Measurements from ENCODE around the gene COG5. TPM values are rescaled to one million over a fixed set of nuclear protein-coding genes. Genes with fewer than 3 reads are reported as not detected.

The COG5 gene
- total RNA-seq, 4 donors from 2014 or later = 49.9 to 58.2 (median 54.5) TPM

GRCh38 chr7:107158028-107158427 is 405.7 kb downstream of the COG5 start:
- TF ChIP-seq, protein P1, sequence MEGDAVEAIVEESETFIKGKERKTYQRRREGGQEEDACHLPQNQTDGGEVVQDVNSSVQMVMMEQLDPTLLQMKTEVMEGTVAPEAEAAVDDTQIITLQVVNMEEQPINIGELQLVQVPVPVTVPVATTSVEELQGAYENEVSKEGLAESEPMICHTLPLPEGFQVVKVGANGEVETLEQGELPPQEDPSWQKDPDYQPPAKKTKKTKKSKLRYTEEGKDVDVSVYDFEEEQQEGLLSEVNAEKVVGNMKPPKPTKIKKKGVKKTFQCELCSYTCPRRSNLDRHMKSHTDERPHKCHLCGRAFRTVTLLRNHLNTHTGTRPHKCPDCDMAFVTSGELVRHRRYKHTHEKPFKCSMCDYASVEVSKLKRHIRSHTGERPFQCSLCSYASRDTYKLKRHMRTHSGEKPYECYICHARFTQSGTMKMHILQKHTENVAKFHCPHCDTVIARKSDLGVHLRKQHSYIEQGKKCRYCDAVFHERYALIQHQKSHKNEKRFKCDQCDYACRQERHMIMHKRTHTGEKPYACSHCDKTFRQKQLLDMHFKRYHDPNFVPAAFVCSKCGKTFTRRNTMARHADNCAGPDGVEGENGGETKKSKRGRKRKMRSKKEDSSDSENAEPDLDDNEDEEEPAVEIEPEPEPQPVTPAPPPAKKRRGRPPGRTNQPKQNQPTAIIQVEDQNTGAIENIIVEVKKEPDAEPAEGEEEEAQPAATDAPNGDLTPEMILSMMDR (IDR thresholded peaks at IDR 0.05; ENCODE audit: low read depth) = no peak

- TF ChIP-seq, protein P1 (IDR thresholded peaks at IDR 0.05; ENCODE audit: low read depth) = no peak
Measured at GRCh38 chr7:107157091-107157490, 406.6 kb downstream of the COG5 start.

DNA sequence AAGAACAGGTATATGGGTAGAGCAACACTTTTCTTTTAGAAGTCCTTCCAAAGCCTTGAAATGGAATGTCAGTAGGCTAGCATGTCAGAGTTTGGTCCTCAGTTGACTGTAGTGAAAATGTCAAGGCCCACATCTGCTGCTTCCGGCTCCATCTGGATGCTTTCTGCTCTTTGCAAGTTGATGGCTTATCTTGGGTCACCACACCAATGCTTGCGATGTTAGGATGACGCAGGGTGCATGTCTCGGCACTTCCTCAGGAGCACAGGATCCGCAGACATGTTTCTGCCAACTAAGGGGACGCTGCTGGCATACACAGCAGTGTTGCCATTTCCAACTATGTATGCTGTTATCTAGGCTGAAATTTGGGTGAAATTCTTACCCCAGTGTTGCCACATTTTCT is 408.9 kb downstream of the COG5 start:
- TF ChIP-seq, protein P1 (IDR thresholded peaks at IDR 0.05; ENCODE audit: low read depth) = no peak

DNA sequence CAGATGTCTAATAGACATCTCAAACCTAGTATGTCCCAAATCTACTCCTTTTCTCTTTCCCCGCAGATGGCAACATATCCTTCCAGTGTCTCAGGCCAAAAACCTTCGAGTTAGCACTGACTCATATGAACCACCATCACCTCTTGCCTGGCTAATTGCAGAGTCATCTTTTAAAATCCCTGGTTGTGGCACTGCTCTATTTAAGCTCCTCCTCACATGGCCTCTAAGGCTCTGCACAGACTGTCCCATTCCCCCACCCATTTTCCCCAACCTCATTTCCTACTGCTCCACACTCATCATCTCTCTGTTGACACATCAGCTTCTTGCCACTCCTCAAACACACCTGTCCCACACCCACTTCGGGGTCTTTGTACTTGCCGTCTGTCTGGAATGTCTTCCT is 411.7 kb downstream of the COG5 start:
- TF ChIP-seq, protein P1 (IDR thresholded peaks at IDR 0.05; ENCODE audit: low read depth) = no peak

Small RNA genes within 50 kb of the gene (small RNA-seq; reads per million reads assigned to genes)
- gene AC002381.1 (not detected), gene RF01233 (not detected)

Other genes with a start within 250 kb of the COG5 start
- gene GPR22, start 93.9 kb downstream of the COG5 start, total RNA-seq = not detected
- gene DUS4L, start 51 bp upstream of the COG5 start, total RNA-seq = 10 to 100 TPM in 2 of 4 donors, 1 to 10 TPM in 2; 6.3 to 12.6 (median 8.7) TPM
- 100 to 1,000 TPM; 112 to 147 (median 131) TPM for gene BCAP29, start 16.3 kb upstream of the COG5 start, total RNA-seq
- gene SLC26A4, start 96.9 kb upstream of the COG5 start, total RNA-seq = under 1 TPM; 0.16 to 0.34 (median 0.20) TPM
- 10 to 100 TPM; 23.0 to 48.9 (median 26.5) TPM for gene CBLL1, start 180.2 kb upstream of the COG5 start, total RNA-seq
- gene SLC26A3, start 239.3 kb upstream of the COG5 start, total RNA-seq = under 1 TPM in 2 of 4 donors, not detected in 2; 0.33 to 0.85 TPM